HepG2 (cell line): ENCODE results near the gene GIPC3. TPM values are rescaled to one million over a fixed set of nuclear protein-coding genes. Genes with fewer than 3 reads are reported as not detected.

ENCODE experiments used
- AGO2 ChIP-seq: fragments of 200-400 bp; formaldehyde crosslinking; optimal IDR thresholded peaks from 2 replicates; pipeline ENCODE3; 2017; ENCODE audit warnings: mild to moderate bottlenecking, low read depth, low read length, moderate library complexity
- ARID2 ChIP-seq: sonication (generic); formaldehyde crosslinking; IDR thresholded peaks from 2 replicates; pipeline ENCODE4 v1.8.1; 2022; ENCODE audit warnings: mild to moderate bottlenecking, missing genetic modification reagents, borderline replicate concordance
- CC2D1A ChIP-seq: sonication (generic); formaldehyde crosslinking; IDR thresholded peaks from 2 replicates; pipeline ENCODE4 v1.8.1; 2023; ENCODE audit warnings: mild to moderate bottlenecking, missing genetic modification reagents
- CSRNP1 ChIP-seq: sonication (generic); formaldehyde crosslinking; IDR thresholded peaks from 2 replicates; pipeline ENCODE4 v1.8.1; 2023; ENCODE audit warnings: mild to moderate bottlenecking, missing genetic modification reagents
- EEA1 ChIP-seq: sonication (generic); formaldehyde crosslinking; IDR thresholded peaks from 2 replicates; pipeline ENCODE4 v1.5.1; 2020; ENCODE audit warnings: mild to moderate bottlenecking, missing genetic modification reagents, borderline replicate concordance
- HDAC2 ChIP-seq: sonication (generic); formaldehyde crosslinking; IDR thresholded peaks from 2 replicates; pipeline ENCODE4 v1.4.0; 2020; ENCODE audit warnings: missing genetic modification reagents
- KDM5A ChIP-seq: fragments of 200-600 bp; sonication (generic); IDR thresholded peaks from 2 replicates; pipeline ENCODE4 v1.7.0; 2018; ENCODE audit warnings: antibody characterized with exemption, mild to moderate bottlenecking, low read length, borderline replicate concordance
- PAWR ChIP-seq: sonication (generic); formaldehyde crosslinking; IDR thresholded peaks from 2 replicates; pipeline ENCODE4 v1.4.0; 2020; ENCODE audit warnings: missing genetic modification reagents, mild to moderate bottlenecking, borderline replicate concordance
- REPIN1 ChIP-seq: sonication (generic); formaldehyde crosslinking; IDR thresholded peaks from 2 replicates; pipeline ENCODE4 v1.8.0; 2022; ENCODE audit warnings: missing genetic modification reagents, low read depth, mild to moderate bottlenecking, borderline replicate concordance
- RFX3 ChIP-seq: IDR thresholded peaks from 2 replicates; pipeline ENCODE4 v1.6.1; 2016; ENCODE audit warnings: missing biosample characterization, missing genetic modification reagents
- RFX5 ChIP-seq: IDR thresholded peaks from 2 replicates; pipeline ENCODE4 v1.6.1; 2011; ENCODE audit warnings: low read depth, low read length, improper control_type of control experiment
- SIX4 ChIP-seq: sonication (generic); formaldehyde crosslinking; IDR thresholded peaks from 2 replicates; pipeline ENCODE4 v1.4.0; 2020; ENCODE audit warnings: missing genetic modification reagents
- SPEN ChIP-seq: sonication (generic); formaldehyde crosslinking; IDR thresholded peaks from 2 replicates; pipeline ENCODE4 v1.5.1; 2020; ENCODE audit warnings: low read depth, mild to moderate bottlenecking, missing genetic modification reagents
- ZBTB38 ChIP-seq: sonication (generic); formaldehyde crosslinking; IDR thresholded peaks from 2 replicates; pipeline ENCODE4 v1.5.1; 2020; ENCODE audit warnings: mild to moderate bottlenecking, missing genetic modification reagents
- ZNF296 ChIP-seq: sonication (generic); formaldehyde crosslinking; conservative IDR thresholded peaks from 2 replicates; pipeline ENCODE4 v1.5.0; 2020; ENCODE audit warnings: mild to moderate bottlenecking, missing genetic modification reagents
- ZNF768 ChIP-seq: sonication (generic); formaldehyde crosslinking; IDR thresholded peaks from 2 replicates; pipeline ENCODE4 v1.4.0; 2020; ENCODE audit warnings: missing genetic modification reagents
- polyA plus RNA-seq, 8 experiments: library from polyadenylated mRNA; depleted of rRNA in 3 of 8; stranded (reverse) in 7 of 8; unstranded in 1 of 8; fragments of >200 nt; fragmentation: Illumina TruSeq in 4 of 8; extraction: Trizol in 4 of 8; gene quantifications; 2 replicates each; pipeline versions ENCODE4 v1.2.1 to v1.2.3, GENCODE V29; 2011 to 2016; ENCODE audit warnings: low read depth in 4 of 8, missing spikeins in 1 of 8, mixed read lengths in 1 of 8; ENCODE audit not compliant: insufficient read depth in 1 of 8
- total RNA-seq, 5 experiments: library from RNA; depleted of rRNA; stranded (reverse); fragments of >200 nt; fragmentation: Illumina TruSeq; extraction: Trizol; gene quantifications; 2 replicates each; pipeline ENCODE4 v1.2.3, GENCODE V29; 2016; ENCODE audit warnings: low read depth in 1 of 5
- TF ChIP-seq, protein P1 (sequence below): IDR thresholded peaks from 2 replicates; pipeline ENCODE4 v1.6.1; 2016; ENCODE audit warnings: low read depth, missing genetic modification reagents, missing compliant biosample characterization
- TF ChIP-seq, protein P2 (sequence below): IDR thresholded peaks from 2 replicates; pipeline ENCODE4 v1.6.1; 2016; ENCODE audit warnings: missing compliant biosample characterization, missing genetic modification reagents, borderline replicate concordance
- TF ChIP-seq, protein P3 (sequence below): sonication (generic); formaldehyde crosslinking; conservative IDR thresholded peaks from 2 replicates; pipeline ENCODE4 v1.4.0; 2020; ENCODE audit warnings: missing genetic modification reagents

GIPC3 gene
- total and polyA plus RNA-seq, 2 of the 13 experiments (the other 11 are each of a cell fraction or from before 2014, with no cell fraction given) = 0.05 TPM; not detected in 1

DNA sequence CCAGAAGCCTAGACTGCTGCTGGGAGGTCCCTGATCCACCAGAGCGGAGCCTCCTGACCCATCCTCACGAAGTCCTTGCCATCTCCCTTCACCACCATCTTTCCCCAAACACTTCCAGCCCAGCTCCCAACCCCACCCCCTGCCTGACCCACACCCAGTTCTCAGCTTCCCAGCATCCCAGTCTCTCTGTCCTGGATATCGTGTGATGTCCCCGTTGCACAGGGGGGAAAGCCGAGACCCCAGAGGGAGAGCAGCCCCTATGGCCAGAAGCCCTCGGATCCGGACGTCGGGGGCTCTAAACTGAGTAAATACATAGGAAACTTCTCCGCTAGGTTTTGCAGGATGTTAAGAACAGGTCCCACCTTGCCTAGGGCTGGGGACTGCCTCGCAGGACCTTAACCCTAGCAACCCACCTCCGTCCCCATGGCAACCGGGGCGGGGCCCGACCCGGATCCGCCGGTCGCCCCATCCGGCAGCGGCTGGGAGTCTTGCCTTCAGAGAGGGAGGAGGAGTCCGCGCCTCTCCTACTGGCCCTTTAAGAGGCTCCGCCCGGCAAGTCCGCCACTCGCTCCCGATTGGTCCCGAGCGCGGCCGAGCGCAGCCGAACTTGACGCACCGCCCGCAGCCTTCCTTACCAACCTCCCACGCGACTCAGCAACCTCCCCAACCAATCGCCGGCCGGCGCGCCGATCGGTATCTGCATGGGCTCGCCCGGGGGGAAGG, 13.0 kb upstream of the GIPC3 start (continued):
- TF ChIP-seq, protein P1, sequence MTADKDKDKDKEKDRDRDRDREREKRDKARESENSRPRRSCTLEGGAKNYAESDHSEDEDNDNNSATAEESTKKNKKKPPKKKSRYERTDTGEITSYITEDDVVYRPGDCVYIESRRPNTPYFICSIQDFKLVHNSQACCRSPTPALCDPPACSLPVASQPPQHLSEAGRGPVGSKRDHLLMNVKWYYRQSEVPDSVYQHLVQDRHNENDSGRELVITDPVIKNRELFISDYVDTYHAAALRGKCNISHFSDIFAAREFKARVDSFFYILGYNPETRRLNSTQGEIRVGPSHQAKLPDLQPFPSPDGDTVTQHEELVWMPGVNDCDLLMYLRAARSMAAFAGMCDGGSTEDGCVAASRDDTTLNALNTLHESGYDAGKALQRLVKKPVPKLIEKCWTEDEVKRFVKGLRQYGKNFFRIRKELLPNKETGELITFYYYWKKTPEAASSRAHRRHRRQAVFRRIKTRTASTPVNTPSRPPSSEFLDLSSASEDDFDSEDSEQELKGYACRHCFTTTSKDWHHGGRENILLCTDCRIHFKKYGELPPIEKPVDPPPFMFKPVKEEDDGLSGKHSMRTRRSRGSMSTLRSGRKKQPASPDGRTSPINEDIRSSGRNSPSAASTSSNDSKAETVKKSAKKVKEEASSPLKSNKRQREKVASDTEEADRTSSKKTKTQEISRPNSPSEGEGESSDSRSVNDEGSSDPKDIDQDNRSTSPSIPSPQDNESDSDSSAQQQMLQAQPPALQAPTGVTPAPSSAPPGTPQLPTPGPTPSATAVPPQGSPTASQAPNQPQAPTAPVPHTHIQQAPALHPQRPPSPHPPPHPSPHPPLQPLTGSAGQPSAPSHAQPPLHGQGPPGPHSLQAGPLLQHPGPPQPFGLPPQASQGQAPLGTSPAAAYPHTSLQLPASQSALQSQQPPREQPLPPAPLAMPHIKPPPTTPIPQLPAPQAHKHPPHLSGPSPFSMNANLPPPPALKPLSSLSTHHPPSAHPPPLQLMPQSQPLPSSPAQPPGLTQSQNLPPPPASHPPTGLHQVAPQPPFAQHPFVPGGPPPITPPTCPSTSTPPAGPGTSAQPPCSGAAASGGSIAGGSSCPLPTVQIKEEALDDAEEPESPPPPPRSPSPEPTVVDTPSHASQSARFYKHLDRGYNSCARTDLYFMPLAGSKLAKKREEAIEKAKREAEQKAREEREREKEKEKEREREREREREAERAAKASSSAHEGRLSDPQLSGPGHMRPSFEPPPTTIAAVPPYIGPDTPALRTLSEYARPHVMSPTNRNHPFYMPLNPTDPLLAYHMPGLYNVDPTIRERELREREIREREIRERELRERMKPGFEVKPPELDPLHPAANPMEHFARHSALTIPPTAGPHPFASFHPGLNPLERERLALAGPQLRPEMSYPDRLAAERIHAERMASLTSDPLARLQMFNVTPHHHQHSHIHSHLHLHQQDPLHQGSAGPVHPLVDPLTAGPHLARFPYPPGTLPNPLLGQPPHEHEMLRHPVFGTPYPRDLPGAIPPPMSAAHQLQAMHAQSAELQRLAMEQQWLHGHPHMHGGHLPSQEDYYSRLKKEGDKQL = no peak
- TF ChIP-seq HDAC2 (CRISPR knock-in tag) = peak; percentile 11; the same call in 1 of the 2 replicates
- no peak for TF ChIP-seq EEA1 (CRISPR knock-in tag)
- TF ChIP-seq, protein P2, sequence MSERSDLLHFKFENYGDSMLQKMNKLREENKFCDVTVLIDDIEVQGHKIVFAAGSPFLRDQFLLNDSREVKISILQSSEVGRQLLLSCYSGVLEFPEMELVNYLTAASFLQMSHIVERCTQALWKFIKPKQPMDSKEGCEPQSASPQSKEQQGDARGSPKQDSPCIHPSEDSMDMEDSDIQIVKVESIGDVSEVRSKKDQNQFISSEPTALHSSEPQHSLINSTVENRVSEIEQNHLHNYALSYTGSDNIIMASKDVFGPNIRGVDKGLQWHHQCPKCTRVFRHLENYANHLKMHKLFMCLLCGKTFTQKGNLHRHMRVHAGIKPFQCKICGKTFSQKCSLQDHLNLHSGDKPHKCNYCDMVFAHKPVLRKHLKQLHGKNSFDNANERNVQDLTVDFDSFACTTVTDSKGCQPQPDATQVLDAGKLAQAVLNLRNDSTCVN (CRISPR knock-in tag) = no peak
- TF ChIP-seq, protein P3, sequence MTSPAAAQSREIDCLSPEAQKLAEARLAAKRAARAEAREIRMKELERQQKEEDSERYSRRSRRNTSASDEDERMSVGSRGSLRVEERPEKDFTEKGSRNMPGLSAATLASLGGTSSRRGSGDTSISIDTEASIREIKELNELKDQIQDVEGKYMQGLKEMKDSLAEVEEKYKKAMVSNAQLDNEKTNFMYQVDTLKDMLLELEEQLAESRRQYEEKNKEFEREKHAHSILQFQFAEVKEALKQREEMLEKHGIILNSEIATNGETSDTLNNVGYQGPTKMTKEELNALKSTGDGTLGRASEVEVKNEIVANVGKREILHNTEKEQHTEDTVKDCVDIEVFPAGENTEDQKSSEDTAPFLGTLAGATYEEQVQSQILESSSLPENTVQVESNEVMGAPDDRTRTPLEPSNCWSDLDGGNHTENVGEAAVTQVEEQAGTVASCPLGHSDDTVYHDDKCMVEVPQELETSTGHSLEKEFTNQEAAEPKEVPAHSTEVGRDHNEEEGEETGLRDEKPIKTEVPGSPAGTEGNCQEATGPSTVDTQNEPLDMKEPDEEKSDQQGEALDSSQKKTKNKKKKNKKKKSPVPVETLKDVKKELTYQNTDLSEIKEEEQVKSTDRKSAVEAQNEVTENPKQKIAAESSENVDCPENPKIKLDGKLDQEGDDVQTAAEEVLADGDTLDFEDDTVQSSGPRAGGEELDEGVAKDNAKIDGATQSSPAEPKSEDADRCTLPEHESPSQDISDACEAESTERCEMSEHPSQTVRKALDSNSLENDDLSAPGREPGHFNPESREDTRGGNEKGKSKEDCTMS (CRISPR knock-in tag) = no peak
- no peak for TF ChIP-seq AGO2
- TF ChIP-seq ARID2 (CRISPR knock-in tag) = no peak
- peak; percentile 31; the same call in 1 of the 2 replicates for TF ChIP-seq SPEN (CRISPR knock-in tag)
- TF ChIP-seq ZNF768 (CRISPR knock-in tag) = no peak
- no peak for TF ChIP-seq CSRNP1 (CRISPR knock-in tag)
- no peak for TF ChIP-seq KDM5A
- no peak for TF ChIP-seq SIX4
- no peak for TF ChIP-seq PAWR (CRISPR knock-in tag)
- peak; percentile 80 for TF ChIP-seq RFX5
- no peak for TF ChIP-seq ZBTB38 (CRISPR knock-in tag)
- no peak for TF ChIP-seq CC2D1A
- TF ChIP-seq ZNF296 = no peak
- peak; percentile 95 for TF ChIP-seq RFX3
- TF ChIP-seq REPIN1 (CRISPR knock-in tag) = no peak
